HepG2 (cell line): ENCODE results near the gene NEK9. TPM values are rescaled to one million over a fixed set of nuclear protein-coding genes. Genes with fewer than 3 reads are reported as not detected.

Source experiments
- AGO2 ChIP-seq: fragments of 200-400 bp; formaldehyde crosslinking; optimal IDR thresholded peaks from 2 replicates; pipeline ENCODE3; 2017; ENCODE audit warnings: mild to moderate bottlenecking, low read depth, low read length, moderate library complexity
- ATM ChIP-seq: fragments of 450-650 bp; IDR thresholded peaks from 2 replicates; pipeline ENCODE4 v1.7.1; 2017; ENCODE audit warnings: mild to moderate bottlenecking, borderline replicate concordance
- DMAP1 ChIP-seq: IDR thresholded peaks from 2 replicates; pipeline ENCODE4 v1.6.1; 2016
- MAZ ChIP-seq, 2 experiments: sonication (generic) in 1 of 2; formaldehyde crosslinking in 1 of 2; IDR thresholded peaks; 2 replicates each; pipeline versions ENCODE4 v1.5.0 to v1.6.1; 2012 to 2020; ENCODE audit warnings: low read depth in 2 of 2, mild to moderate bottlenecking in 2 of 2, borderline replicate concordance in 1 of 2, improper control_type of control experiment in 1 of 2, low read length in 1 of 2, missing genetic modification reagents in 1 of 2, moderate library complexity in 1 of 2
- MEIS2 ChIP-seq: sonication (generic); formaldehyde crosslinking; IDR thresholded peaks from 2 replicates; pipeline ENCODE4 v1.9.0; 2021; ENCODE audit warnings: mild to moderate bottlenecking, missing genetic modification reagents
- MIER2 ChIP-seq: IDR thresholded peaks from 2 replicates; pipeline ENCODE4 v1.6.1; 2016; ENCODE audit warnings: missing biosample characterization, missing genetic modification reagents
- POLR2AphosphoS5 ChIP-seq: IDR thresholded peaks from 2 replicates; pipeline ENCODE4 v1.6.1; 2012; ENCODE audit warnings: low read depth, low read length
- RXRB ChIP-seq: IDR thresholded peaks from 2 replicates; pipeline ENCODE4 v1.6.1; 2016; ENCODE audit warnings: borderline replicate concordance, missing genetic modification reagents, missing compliant biosample characterization
- SP4 ChIP-seq: sonication (generic); formaldehyde crosslinking; IDR thresholded peaks from 2 replicates; pipeline ENCODE4 v1.8.1; 2023; ENCODE audit warnings: mild to moderate bottlenecking, missing genetic modification reagents
- SP5 ChIP-seq: IDR thresholded peaks from 2 replicates; pipeline ENCODE4 v1.6.1; 2016; ENCODE audit warnings: low read depth, borderline replicate concordance
- ZEB1 ChIP-seq: IDR thresholded peaks from 2 replicates; pipeline ENCODE4 v1.6.1; 2012; ENCODE audit warnings: mild to moderate bottlenecking, low read depth, inconsistent platforms; ENCODE audit not compliant: insufficient replicate concordance
- ZNF317 ChIP-seq: sonication (generic); formaldehyde crosslinking; IDR thresholded peaks from 2 replicates; pipeline ENCODE4 v1.5.0; 2020; ENCODE audit warnings: mild to moderate bottlenecking, missing genetic modification reagents
- polyA plus RNA-seq, 8 experiments: library from polyadenylated mRNA; depleted of rRNA in 3 of 8; stranded (reverse) in 7 of 8; unstranded in 1 of 8; fragments of >200 nt; fragmentation: Illumina TruSeq in 4 of 8; extraction: Trizol in 4 of 8; gene quantifications; 2 replicates each; pipeline versions ENCODE4 v1.2.1 to v1.2.3, GENCODE V29; 2011 to 2016; ENCODE audit warnings: low read depth in 4 of 8, missing spikeins in 1 of 8, mixed read lengths in 1 of 8; ENCODE audit not compliant: insufficient read depth in 1 of 8
- total RNA-seq, 5 experiments: library from RNA; depleted of rRNA; stranded (reverse); fragments of >200 nt; fragmentation: Illumina TruSeq; extraction: Trizol; gene quantifications; 2 replicates each; pipeline ENCODE4 v1.2.3, GENCODE V29; 2016; ENCODE audit warnings: low read depth in 1 of 5
- TF ChIP-seq, protein P1 (sequence below): sonication (generic); formaldehyde crosslinking; IDR thresholded peaks from 2 replicates; pipeline ENCODE4 v1.5.1; 2020; ENCODE audit warnings: mild to moderate bottlenecking, missing genetic modification reagents, moderate library complexity
- TF ChIP-seq, protein P2 (sequence below): sonication (generic); formaldehyde crosslinking; IDR thresholded peaks from 2 replicates; pipeline ENCODE4 v1.5.0; 2020; ENCODE audit warnings: mild to moderate bottlenecking, missing genetic modification reagents, borderline replicate concordance
- TF ChIP-seq, protein P3 (sequence below): sonication (generic); formaldehyde crosslinking; conservative IDR thresholded peaks from 2 replicates; pipeline ENCODE4 v1.4.0; 2020; ENCODE audit warnings: mild to moderate bottlenecking, missing genetic modification reagents, moderate library complexity
- TF ChIP-seq, protein P4 (sequence below): sonication (generic); formaldehyde crosslinking; IDR thresholded peaks from 2 replicates; pipeline ENCODE4 v1.9.0; 2021; ENCODE audit warnings: missing genetic modification reagents, borderline replicate concordance

Gene NEK9
- total and polyA plus RNA-seq, 2 of the 13 experiments (the other 11 are each of a cell fraction or from before 2014, with no cell fraction given) = 16.5 to 27.3 TPM

- TF ChIP-seq, protein P1, sequence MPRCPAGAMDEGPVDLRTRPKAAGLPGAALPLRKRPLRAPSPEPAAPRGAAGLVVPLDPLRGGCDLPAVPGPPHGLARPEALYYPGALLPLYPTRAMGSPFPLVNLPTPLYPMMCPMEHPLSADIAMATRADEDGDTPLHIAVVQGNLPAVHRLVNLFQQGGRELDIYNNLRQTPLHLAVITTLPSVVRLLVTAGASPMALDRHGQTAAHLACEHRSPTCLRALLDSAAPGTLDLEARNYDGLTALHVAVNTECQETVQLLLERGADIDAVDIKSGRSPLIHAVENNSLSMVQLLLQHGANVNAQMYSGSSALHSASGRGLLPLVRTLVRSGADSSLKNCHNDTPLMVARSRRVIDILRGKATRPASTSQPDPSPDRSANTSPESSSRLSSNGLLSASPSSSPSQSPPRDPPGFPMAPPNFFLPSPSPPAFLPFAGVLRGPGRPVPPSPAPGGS (CRISPR knock-in tag) = peak; percentile 38; the same call in 1 of the 2 replicates
- TF ChIP-seq MIER2 (CRISPR knock-in tag) (no peak), RXRB (CRISPR knock-in tag) (peak; percentile 40; the same call in 1 of the 2 replicates), POLR2AphosphoS5 (peak; percentile 64), MAZ (IDR thresholded peaks at IDR 0.05; ENCODE audit: borderline replicate concordance, low read depth, low read length) (no peak), MAZ (CRISPR knock-in tag; IDR thresholded peaks at IDR 0.05; ENCODE audit: low read depth) (0 out of 2 replicates have a peak, but pooled peaks have one; percentile 35), ZNF317 (CRISPR knock-in tag) (0 out of 2 replicates have a peak, but pooled peaks have one; percentile 22), ATM (no peak), SP5 (CRISPR knock-in tag) (peak; percentile 31; the same call in 1 of the 2 replicates), ZEB1 (peak; percentile 51), DMAP1 (CRISPR knock-in tag) (peak; percentile 66; the same call in 1 of the 2 replicates), MEIS2 (0 out of 2 replicates have a peak, but pooled peaks have one; percentile 23), AGO2 (peak; percentile 52), SP4 (peak; percentile 67; the same call in 1 of the 2 replicates)
- TF ChIP-seq, protein P2, sequence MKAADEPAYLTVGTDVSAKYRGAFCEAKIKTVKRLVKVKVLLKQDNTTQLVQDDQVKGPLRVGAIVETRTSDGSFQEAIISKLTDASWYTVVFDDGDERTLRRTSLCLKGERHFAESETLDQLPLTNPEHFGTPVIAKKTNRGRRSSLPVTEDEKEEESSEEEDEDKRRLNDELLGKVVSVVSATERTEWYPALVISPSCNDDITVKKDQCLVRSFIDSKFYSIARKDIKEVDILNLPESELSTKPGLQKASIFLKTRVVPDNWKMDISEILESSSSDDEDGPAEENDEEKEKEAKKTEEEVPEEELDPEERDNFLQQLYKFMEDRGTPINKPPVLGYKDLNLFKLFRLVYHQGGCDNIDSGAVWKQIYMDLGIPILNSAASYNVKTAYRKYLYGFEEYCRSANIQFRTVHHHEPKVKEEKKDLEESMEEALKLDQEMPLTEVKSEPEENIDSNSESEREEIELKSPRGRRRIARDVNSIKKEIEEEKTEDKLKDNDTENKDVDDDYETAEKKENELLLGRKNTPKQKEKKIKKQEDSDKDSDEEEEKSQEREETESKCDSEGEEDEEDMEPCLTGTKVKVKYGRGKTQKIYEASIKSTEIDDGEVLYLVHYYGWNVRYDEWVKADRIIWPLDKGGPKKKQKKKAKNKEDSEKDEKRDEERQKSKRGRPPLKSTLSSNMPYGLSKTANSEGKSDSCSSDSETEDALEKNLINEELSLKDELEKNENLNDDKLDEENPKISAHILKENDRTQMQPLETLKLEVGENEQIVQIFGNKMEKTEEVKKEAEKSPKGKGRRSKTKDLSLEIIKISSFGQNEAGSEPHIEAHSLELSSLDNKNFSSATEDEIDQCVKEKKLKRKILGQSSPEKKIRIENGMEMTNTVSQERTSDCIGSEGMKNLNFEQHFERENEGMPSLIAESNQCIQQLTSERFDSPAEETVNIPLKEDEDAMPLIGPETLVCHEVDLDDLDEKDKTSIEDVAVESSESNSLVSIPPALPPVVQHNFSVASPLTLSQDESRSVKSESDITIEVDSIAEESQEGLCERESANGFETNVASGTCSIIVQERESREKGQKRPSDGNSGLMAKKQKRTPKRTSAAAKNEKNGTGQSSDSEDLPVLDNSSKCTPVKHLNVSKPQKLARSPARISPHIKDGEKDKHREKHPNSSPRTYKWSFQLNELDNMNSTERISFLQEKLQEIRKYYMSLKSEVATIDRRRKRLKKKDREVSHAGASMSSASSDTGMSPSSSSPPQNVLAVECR (CRISPR knock-in tag) = peak; percentile 73; the same call in 1 of the 2 replicates
- TF ChIP-seq, protein P3, sequence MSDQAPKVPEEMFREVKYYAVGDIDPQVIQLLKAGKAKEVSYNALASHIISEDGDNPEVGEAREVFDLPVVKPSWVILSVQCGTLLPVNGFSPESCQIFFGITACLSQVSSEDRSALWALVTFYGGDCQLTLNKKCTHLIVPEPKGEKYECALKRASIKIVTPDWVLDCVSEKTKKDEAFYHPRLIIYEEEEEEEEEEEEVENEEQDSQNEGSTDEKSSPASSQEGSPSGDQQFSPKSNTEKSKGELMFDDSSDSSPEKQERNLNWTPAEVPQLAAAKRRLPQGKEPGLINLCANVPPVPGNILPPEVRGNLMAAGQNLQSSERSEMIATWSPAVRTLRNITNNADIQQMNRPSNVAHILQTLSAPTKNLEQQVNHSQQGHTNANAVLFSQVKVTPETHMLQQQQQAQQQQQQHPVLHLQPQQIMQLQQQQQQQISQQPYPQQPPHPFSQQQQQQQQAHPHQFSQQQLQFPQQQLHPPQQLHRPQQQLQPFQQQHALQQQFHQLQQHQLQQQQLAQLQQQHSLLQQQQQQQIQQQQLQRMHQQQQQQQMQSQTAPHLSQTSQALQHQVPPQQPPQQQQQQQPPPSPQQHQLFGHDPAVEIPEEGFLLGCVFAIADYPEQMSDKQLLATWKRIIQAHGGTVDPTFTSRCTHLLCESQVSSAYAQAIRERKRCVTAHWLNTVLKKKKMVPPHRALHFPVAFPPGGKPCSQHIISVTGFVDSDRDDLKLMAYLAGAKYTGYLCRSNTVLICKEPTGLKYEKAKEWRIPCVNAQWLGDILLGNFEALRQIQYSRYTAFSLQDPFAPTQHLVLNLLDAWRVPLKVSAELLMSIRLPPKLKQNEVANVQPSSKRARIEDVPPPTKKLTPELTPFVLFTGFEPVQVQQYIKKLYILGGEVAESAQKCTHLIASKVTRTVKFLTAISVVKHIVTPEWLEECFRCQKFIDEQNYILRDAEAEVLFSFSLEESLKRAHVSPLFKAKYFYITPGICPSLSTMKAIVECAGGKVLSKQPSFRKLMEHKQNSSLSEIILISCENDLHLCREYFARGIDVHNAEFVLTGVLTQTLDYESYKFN (CRISPR knock-in tag) = peak; percentile 32; the same call in 1 of the 2 replicates
- TF ChIP-seq, protein P4, sequence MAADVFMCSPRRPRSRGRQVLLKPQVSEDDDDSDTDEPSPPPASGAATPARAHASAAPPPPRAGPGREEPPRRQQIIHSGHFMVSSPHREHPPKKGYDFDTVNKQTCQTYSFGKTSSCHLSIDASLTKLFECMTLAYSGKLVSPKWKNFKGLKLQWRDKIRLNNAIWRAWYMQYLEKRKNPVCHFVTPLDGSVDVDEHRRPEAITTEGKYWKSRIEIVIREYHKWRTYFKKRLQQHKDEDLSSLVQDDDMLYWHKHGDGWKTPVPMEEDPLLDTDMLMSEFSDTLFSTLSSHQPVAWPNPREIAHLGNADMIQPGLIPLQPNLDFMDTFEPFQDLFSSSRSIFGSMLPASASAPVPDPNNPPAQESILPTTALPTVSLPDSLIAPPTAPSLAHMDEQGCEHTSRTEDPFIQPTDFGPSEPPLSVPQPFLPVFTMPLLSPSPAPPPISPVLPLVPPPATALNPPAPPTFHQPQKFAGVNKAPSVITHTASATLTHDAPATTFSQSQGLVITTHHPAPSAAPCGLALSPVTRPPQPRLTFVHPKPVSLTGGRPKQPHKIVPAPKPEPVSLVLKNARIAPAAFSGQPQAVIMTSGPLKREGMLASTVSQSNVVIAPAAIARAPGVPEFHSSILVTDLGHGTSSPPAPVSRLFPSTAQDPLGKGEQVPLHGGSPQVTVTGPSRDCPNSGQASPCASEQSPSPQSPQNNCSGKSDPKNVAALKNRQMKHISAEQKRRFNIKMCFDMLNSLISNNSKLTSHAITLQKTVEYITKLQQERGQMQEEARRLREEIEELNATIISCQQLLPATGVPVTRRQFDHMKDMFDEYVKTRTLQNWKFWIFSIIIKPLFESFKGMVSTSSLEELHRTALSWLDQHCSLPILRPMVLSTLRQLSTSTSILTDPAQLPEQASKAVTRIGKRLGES (CRISPR knock-in tag) = no peak
Measured at GRCh38 chr14:75063491-75064204, 63.2 kb downstream of the NEK9 start, which contains the start of gene ACYP1 (continued).
